GM12872 (cell line): Measurements from ENCODE around the gene PIGZ.

ENCODE experiments used
- TF ChIP-seq, protein P1 (sequence below): IDR thresholded peaks from 3 replicates; pipeline ENCODE4 v1.5.1; 2011; ENCODE audit warnings: low read depth, mild to moderate bottlenecking, low read length, moderate library complexity; ENCODE audit not compliant: insufficient read depth

Gene PIGZ

GRCh38 chr3:197000211-197000610 is 31.6 kb upstream of the PIGZ start:
- TF ChIP-seq, protein P1, sequence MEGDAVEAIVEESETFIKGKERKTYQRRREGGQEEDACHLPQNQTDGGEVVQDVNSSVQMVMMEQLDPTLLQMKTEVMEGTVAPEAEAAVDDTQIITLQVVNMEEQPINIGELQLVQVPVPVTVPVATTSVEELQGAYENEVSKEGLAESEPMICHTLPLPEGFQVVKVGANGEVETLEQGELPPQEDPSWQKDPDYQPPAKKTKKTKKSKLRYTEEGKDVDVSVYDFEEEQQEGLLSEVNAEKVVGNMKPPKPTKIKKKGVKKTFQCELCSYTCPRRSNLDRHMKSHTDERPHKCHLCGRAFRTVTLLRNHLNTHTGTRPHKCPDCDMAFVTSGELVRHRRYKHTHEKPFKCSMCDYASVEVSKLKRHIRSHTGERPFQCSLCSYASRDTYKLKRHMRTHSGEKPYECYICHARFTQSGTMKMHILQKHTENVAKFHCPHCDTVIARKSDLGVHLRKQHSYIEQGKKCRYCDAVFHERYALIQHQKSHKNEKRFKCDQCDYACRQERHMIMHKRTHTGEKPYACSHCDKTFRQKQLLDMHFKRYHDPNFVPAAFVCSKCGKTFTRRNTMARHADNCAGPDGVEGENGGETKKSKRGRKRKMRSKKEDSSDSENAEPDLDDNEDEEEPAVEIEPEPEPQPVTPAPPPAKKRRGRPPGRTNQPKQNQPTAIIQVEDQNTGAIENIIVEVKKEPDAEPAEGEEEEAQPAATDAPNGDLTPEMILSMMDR, result no peak

DNA sequence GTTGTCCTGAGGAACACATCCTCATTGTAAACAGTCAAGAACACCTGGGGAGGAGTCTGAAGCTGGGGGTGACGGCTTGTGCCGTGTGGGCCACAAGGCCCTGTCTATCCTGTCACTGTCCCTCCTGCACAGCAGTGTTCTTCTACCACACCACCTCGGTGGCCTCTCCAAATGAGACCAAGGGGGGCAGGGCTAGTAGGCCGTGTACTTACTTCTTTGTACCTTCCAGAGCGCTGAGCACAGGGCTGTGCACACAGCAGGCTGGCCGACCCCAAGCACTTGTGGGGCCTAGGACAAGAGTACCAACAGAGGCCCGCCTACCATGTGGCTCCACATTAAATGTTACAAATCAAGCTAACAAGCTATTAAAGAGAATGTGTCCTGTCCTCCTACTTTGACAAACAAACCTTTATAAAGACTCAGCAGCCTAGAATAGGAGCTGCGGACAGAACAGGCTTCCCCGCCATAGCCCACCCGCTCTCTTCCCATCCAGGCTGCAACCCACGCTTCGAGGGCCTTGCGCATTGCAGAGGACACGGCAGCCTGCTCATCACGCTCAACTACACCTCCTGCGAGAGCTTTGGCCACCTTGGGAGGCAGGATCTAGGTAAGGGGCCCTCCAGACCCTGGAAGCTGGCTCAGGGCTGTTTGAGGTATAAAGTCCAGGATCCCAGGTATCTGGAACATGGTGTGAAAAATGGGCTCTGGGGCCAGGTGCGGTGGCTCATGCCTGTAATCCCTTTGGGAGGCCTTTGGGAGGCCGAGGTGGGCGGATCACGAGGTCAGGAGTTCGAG is 30.5 kb upstream of the PIGZ start:
- TF ChIP-seq, protein P1, result no peak

DNA sequence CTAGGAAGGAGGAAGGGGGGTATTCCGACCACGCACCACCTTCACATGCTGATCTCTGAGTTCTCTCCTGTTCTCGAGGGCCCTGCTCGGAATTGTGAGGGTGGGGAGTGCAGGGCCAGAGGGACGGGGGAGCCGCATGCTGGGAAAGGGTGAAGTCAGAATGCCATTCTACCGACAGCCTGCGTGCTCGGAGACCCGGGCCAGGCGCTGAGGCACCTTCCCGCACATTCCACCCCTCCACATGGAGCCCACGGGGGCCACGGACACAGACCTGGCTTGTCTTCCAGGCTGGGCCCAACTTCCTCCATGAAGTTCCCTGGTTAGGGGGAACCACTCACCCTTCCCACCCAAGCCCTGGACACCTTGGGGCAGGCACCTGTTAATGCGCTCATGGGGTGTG is 28.7 kb upstream of the PIGZ start:
- TF ChIP-seq, protein P1, result no peak

DNA sequence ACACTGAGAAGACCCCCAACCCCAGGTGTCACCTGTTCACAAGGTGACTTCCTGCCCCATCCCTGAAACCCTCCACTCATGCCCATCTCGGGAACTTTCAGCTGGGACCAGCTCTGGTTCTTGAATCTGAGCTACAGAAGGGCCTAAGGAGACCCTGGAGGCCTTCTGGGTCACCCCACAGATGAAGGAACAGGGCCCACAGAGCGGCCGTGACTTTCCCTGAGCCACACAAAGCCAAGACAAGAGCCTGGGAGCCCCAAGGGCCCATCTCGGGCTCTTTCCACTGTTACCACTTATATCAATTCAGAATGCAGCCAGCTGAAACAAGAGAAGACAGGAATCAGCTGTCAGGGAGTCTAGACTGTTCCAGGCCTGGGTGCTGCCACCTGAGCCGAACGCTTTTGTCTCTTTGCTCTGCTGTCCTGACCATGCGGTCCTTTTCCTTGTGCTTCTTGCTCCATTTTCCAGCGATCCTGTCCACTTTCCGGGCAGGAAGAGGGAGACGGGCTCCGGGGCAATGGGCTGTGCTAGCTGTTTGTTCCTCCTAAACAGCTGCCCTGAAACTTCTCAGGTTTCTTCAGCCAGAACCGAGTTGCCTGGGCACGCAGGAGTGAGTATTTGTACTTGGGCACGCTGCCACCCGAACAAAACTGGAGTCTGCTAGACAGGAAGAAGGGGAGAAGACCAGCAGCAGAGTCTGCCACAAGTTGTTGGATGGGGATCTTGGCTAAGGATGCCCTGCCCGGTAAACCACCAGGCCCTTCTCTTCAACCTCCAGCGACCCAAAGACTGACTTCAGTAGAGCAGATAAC is 28.0 kb upstream of the PIGZ start:
- TF ChIP-seq, protein P1, result no peak

GRCh38 chr3:196995646-196996355 is 27.2 kb upstream of the PIGZ start:
- TF ChIP-seq, protein P1, result no peak

DNA sequence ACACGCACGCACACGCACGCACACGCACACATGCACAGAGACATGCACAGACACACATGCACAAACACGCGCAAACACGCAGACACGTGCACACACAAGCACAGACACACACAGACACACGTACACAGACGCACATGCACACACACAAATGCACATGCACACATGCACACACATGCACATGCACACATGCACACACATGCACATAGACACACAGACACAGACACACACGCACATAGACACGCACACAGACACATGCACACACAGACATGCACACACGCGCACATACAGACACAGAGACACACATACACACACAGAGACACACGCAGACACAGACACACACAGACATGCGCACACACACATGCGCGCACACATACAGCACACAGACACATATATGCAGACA is 26.4 kb upstream of the PIGZ start:
- TF ChIP-seq, protein P1, result no peak

GRCh38 chr3:196994056-196994455 is 25.4 kb upstream of the PIGZ start:
- TF ChIP-seq, protein P1, result no peak
